Measurements from ENCODE around the gene DYNC1I1.

GRCh38 chr7:95766657-95767056 lies 5.7 kb upstream of the DYNC1I1 start:
- TF ChIP-seq YY1 (IDR thresholded peaks at IDR 0.05) (no peak), ATF3 (IDR thresholded peaks at IDR 0.05) (no peak), FOXA1 (IDR thresholded peaks at IDR 0.05) (no peak)
